Adrenal gland (tissue), 5 donors: ENCODE data around the gene SPANXN3.

ENCODE experiments used
- CTCF ChIP-seq, 6 experiments: fragments of 450-650 bp in 4 of 6; fragments of 200-600 bp in 2 of 6; sonication (generic) in 1 of 6; IDR thresholded peaks; 1 replicate in 5 of 6; 2 replicates in 1 of 6; pipeline versions ENCODE4 v1.5.1 to v1.8.0; 2016 to 2021; ENCODE audit warnings: antibody characterized with exemption in 6 of 6, mild to moderate bottlenecking in 2 of 6, moderate library complexity in 1 of 6
- POLR2A ChIP-seq, 2 donors: fragments of 450-650 bp; IDR thresholded peaks; one replicate each; pipeline ENCODE4 v1.6.1; 2017; ENCODE audit warnings: antibody characterized with exemption in 2 of 2, mild to moderate bottlenecking in 2 of 2, moderate library complexity in 1 of 2
- donor health status: DM: no; HTN: no; CAD: no.

- TF ChIP-seq CTCF (IDR thresholded peaks at IDR 0.05) = no peak
- TF ChIP-seq POLR2A (IDR thresholded peaks at IDR 0.05) = no peak
Observed at GRCh38 chrX:143536176-143536575, 18.9 kb upstream of the SPANXN3 start.
